Purkinje cell (primary cell): ENCODE results near the gene COL12A1. TPM values are rescaled to one million over a fixed set of nuclear protein-coding genes. Genes with fewer than 3 reads are reported as not detected.

Experiments used
- polyA plus RNA-seq: library from polyadenylated mRNA; unstranded; fragments of >200 nt; fragmentation: Nextera tagmentation; gene quantifications from 2 replicates; pipeline ENCODE4 v1.2.1, GENCODE V29; 2014

COL12A1 gene
- polyA plus RNA-seq, result 2.8 TPM in 1 of 2 replicates, not detected in the other

GRCh38 chr6:75205776-75206575 lies at the start of gene COL12A1:
COL12A1 (minus strand) TSS chr6:75206053; CDS start chr6:75202792, 3,261 bp downstream.

GRCh38 chr6:75243333-75244062 lies 37.6 kb upstream of the COL12A1 start, which contains the start of gene COX7A2:
COX7A2 (minus strand) TSS chr6:75243801; CDS start chr6:75243734, 67 bp downstream.

Other genes starting within 250 kb of the COL12A1 start
- 3,025 and 3,655 TPM in 2 replicates for gene COX7A2, start 37.7 kb upstream of the COL12A1 start, polyA plus RNA-seq
- 92.1 and 98.1 TPM in 2 replicates for gene TMEM30A, start 78.7 kb upstream of the COL12A1 start, polyA plus RNA-seq